Stimulated activated CD4-positive, alpha-beta T cell treated with anti-CD3 and anti-CD28 coated beads, Interleukin-15, amount 100 ng/mL, for 1 hour (primary cell): ENCODE results near the gene RAB6A.
"Not testable (repeated sequence)": the region's sequence is repeated elsewhere in the genome, so short reads cannot be mapped to it uniquely, and the experiment has no call there.

Source experiments
- DNase-seq, 2 donors: peaks; one replicate each; pipeline ENCODE4 v3.0.0-alpha.2; 2020; ENCODE audit warnings: low read depth in 1 of 2, low spot score in 1 of 2

RAB6A gene

DNA sequence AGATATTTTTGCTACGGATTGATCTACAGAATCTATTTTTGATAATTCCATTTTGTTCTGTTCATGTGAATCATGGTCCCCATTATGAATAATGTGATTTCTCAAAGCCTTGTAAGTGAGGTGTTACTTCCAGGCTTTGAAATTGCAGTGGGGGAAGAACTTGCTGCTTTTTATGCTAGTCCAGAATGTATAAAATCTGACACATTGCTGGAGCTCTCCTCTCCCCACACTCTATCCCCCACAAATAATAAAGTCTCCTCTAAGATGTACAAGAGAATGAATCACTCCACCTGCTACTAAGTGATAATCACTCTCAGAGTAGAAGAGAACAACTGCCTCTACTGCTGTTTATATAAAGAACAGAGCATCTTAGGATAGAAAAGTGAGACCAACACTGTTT, 5.9 kb upstream of the RAB6A start:
- DNase-seq = no peak

DNA sequence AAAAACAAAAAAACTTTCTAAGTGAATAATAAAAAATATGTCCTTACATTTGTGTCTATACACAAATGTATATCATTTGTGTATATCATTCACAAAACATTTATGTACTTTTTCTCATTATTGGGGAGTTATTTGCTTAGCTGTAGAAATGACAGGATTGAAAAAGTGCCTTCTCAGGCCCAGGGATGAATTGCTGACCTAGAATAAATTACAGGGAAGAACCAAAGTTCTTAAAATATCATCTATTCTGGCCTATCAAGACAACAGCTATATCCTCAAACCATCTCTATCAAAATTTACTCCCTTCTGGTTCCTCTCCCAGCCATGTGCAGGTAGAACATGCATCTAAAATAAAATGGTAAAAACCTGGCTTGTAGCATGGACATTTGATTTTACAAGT, 1.9 kb upstream of the RAB6A start:
- DNase-seq = no peak

DNA sequence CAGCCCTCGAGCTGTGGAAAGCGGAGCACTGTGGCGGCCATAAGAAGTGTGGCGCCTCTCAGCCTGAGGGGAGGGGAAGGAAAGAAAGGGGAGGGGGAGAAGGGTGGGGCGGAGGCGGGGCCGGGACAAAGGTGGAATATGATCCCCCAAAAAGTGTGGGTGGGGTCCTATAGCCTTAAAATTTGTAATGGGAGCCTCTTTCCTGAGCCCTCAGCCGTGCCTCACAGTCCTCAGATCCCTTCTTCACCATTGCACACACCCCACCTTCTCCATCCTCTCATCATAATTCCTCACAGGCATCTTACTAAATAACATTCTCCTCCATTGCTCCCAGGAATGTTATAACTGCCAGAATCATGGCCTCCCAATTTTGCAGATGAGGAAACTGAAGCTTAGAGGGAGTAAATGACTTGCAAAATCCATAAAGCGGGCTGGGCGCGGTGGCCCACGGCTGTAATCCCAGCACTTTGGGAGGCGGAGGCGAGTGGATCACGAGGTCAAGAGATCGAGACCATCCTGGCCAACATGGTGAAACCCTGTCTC, 600 bp upstream of the RAB6A start:
- DNase-seq = no peak

- no peak for DNase-seq
Measured at GRCh38 chr11:73760135-73760678, 667 bp downstream of the RAB6A start.

DNA sequence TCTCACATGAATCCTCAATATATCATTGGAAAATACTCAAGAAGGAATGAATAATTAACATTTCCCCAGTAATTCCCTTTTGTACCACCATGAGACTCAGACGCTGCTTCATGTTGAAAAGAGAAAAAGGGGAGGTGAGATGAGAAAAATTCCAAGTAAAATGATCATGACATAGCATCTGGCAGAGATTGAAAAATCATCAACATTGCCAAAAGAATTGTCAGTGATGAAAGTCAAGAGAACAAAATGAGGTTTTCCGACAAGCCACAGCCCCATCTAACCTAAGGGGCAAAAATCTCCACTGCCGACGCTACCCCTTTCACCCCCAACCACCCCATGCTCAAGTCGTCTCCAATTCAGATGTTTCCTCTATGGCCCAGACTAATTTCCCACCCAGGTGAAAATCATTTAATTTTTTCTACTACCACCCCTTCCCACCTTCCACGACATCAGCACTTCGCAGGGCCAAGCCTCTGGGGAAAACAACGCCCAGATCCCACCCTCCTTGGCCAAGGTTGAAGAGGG, 1.2 kb downstream of the RAB6A start:
- no peak for DNase-seq

- DNase-seq = no peak
Measured at GRCh38 chr11:73758451-73758850, 2.4 kb downstream of the RAB6A start.

DNA sequence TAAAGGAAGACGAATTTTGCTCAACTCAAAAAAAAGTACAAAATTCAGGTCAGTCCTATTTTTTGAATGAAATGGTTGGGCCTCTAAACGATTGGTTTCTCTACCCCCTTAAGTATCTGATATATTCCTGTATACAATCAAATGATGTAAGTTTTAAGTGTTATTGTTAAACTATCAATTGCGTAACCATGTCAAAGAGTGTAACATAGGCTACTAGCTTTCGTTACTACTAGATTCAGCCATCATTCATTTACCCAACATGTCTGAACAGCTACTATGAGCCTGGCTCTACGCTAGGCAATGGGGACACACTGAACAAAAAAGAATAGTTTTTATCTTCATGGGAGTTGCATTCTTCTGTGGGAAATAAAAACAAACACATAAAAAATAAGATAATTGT, 3.3 kb downstream of the RAB6A start:
- no peak for DNase-seq

- DNase-seq = no peak
Measured at GRCh38 chr11:73755670-73756069, 5.2 kb downstream of the RAB6A start.

- DNase-seq = no peak
Measured at GRCh38 chr11:73753938-73754337, 6.9 kb downstream of the RAB6A start.

DNA sequence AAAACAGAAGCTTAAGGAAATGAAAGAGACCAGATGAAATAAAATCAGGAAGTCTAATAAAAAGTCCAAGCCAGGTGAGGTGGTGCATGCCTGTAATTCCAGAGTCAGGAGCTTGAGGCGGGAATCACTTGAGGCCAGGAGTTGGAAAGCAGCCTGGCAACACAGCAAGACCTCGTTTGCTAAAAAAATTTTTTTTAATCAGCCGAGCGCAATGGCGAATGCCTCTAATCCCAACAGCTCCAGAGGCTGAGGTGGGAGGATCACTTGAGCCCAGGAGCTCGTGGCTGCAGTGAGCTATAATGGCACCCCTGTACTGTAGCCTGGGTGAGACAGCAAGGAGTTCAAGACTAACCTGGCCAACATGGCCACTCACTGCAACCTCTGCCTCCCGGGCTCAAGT, 8.0 kb downstream of the RAB6A start:
- DNase-seq = no peak

DNA sequence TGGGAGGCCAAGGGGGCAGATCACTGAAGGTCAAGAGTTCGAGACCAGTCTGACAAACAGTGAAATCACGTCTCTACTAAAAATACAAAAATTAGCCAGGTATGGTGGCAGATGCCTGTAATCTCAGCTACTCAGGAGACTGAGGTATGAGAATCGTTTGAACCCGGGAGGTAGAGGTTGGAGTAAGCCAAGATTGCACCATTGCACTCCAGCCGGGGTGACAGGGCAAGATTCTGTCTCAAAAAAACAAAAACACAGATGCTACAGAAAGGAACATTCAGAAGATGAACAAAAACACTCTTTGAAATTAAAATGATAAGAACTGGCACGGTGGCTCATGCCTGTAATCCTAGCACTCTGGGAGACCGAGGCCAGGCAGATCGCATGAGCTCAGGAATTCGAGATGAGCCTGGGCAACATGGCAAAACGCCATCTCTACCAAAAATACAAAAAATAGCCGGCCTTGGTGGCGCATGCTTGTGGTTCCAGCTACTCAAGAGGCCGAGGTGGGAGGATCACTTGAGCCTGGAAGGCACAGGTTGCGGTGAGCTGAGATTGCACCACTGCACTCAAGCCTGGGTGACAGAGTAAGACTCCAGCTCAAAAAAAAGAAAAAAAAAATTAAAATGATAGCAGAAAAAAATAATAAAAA, 8.5 kb downstream of the RAB6A start:
- DNase-seq = no peak

DNA sequence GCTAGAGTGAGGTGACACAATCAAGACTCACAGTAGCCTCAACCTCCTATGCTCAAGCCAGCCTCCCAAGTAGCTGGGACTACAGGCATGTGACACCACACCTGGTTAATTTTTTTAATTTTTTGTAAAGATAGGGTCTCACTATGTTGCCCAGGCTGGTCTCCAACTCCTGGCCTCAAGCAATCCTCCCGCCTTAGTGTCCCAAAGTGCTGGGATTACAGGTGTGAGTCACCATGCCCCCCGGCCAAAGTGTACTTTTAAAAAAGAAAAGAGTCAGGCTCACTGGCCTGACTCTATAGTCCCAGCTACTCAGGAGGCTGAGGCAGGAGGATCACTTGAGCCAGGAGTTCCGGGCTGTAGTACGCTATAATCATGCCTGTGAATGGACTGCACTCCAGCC, 10.0 kb downstream of the RAB6A start:
- not testable (repeated sequence) for DNase-seq

GRCh38 chr11:73750228-73750627, 10.6 kb downstream of the RAB6A start:
- no peak for DNase-seq

GRCh38 chr11:73749118-73749517, 11.8 kb downstream of the RAB6A start:
- no peak for DNase-seq

DNA sequence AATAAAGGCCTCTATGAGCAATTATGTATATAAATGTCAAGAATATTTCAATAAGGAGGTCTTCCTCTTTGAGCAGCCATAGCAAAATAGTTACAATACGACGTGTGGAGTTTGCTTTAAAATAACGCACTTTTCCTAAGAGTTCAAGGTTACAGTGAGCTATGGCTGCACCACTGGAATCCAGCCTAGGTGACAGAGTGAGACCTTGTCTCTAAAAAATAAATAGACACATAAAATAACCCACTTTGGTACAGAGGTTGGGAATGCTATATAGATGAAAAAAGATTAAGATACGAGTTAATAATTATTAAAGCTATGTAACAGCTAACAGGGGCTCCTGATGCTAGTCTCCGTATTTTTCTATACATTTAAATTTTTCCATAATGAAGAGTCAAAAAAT, 12.6 kb downstream of the RAB6A start:
- no peak for DNase-seq

GRCh38 chr11:73747762-73748161, 13.1 kb downstream of the RAB6A start:
- DNase-seq = no peak

- no peak for DNase-seq
Measured at GRCh38 chr11:73746701-73747100, 14.2 kb downstream of the RAB6A start.

DNA sequence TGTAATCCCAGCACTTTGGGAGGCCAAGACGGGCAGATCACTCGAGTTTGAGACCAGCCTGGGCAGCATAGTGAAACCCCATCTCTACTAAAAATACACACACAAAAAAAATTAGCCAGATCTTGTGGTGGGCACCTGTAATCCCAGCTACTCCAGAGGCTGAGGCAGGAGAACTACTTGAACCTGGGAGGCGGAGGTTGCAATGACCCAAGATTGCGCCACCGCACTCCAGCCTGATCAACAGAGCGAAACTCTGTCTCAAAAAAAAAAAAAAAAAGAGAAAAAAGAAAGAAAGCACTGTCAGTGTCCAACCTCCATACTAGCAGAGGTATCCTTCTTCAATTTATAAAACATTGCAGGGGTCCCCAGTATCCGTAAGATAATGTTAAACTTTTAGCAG, 17.8 kb downstream of the RAB6A start:
- no peak for DNase-seq

DNA sequence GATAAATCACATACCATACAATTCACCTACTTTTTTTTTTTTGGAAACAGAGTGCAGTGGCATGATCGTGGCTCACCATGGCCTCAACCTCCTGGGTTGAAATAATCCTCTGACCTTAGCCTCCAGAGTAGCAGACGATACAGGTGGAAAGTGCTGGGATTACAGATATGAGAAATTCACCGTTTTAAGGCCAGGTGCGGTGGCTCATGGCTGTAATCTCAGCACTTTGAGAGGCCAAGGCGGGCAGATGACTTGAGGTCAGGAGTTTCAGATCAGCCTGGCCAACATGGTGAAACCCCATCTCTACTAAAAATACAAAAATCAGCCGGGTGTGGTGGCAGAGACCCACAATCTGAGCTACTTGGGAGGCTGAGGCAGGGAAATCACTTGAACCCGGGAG, 24.9 kb downstream of the RAB6A start:
- DNase-seq = not testable (repeated sequence)

DNA sequence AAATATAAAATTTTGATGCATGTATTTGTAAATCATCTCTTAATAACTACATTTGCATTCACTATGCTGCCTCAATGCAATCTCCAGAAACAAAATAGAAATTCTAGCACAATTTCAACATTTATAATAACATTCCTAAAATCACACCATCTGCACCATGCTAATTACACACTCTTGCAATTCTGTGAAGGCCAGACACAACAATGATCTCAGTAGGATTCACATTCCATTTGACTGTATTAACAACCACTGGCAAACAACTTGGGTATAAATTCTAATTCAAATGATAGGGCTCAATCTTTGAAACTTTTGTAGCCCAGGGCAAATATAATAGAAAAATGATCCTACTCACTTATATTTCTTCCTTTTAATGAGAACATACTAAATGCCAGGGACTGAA, 25.9 kb downstream of the RAB6A start:
- no peak for DNase-seq

DNA sequence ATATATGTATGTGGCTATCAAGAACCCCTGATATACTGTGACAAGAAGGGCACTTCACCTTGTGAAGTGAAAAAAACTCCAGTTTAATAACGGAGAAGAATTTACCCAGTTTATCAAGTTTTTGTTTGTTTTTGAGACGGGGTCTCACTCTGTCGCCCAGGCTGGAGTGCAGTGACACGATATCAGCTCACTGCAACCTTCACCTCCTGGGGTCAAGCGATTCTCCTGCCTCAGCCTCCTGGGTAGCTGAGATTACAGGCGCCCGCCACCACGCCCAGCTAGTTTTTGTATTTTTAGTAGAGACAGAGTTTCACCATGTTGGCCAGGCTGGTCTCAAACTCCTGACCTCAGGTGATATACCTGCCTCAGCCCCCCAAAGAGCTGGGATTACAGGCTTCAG, 26.9 kb downstream of the RAB6A start:
- not testable (repeated sequence) for DNase-seq

DNA sequence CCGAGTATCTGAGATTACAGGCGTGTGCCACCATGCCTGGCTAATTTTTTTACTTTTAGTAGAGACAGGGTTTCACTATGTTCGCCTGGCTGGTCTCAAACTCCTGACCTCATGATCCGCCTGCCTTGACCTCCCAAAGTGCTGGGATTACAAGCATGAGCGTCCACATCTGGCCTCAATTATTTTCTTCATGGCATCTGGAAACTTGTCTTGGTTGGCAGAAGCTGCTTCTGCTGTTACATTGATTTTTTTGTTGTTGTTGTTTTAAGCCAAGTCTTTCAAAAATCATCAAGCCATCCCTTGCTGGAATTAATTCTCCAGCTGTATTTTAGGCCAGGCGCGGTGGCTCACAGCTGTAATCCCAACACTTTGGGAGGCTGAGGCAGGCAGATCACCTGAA, 27.9 kb downstream of the RAB6A start:
- DNase-seq = not testable (repeated sequence)
